Stimulated activated effector memory CD8-positive, alpha-beta T cell treated with anti-CD3 and anti-CD28 coated beads, Interleukin-12 subunit alpha, Interleukin-12 subunit beta, amount 100 ng/mL, for 72 hours (primary cell): Measurements from ENCODE around the gene LRRC3B.

ENCODE experiments used
- ATAC-seq: fragments of 150-1000 bp; cut with Tn5 transposase; 2 replicates; pipeline ENCODE4 v1.10.0; 2021
- DNase-seq, 2 donors: peaks; one replicate each; pipeline ENCODE4 v3.0.0; 2021 to 2022; ENCODE audit warnings: low spot score in 2 of 2
- H3K27ac Mint-ChIP-seq: one replicate; pipeline ENCODE4 v1.8.0; 2022; ENCODE audit warnings: mild to moderate bottlenecking, mixed read lengths
- H3K36me3 Mint-ChIP-seq: one replicate; pipeline ENCODE4 v1.8.0; 2022; ENCODE audit warnings: mild to moderate bottlenecking, mixed read lengths
- H3K4me1 Mint-ChIP-seq: one replicate; pipeline ENCODE4 v1.8.0; 2022; ENCODE audit warnings: mixed read lengths
- H3K4me3 Mint-ChIP-seq: one replicate; pipeline ENCODE4 v1.8.0; 2022; ENCODE audit warnings: mild to moderate bottlenecking, mixed read lengths
- H3K9me3 Mint-ChIP-seq: one replicate; pipeline ENCODE4 v1.8.0; 2022; ENCODE audit warnings: mixed read lengths

Gene LRRC3B

GRCh38 chr3:26653811-26654425 is 31.3 kb downstream of the LRRC3B start:
- DNase-seq (no peak), ATAC-seq (no peak)
- H3K9me3 Mint-ChIP-seq = no peaks in the 10 kb centered on the region
- no peaks in the 10 kb centered on the region for H3K36me3 Mint-ChIP-seq
- H3K4me3 Mint-ChIP-seq = no peak overlapping the region
- H3K27ac Mint-ChIP-seq = no peak overlapping the region
- H3K4me1 Mint-ChIP-seq = no peaks in the 10 kb centered on the region

DNA sequence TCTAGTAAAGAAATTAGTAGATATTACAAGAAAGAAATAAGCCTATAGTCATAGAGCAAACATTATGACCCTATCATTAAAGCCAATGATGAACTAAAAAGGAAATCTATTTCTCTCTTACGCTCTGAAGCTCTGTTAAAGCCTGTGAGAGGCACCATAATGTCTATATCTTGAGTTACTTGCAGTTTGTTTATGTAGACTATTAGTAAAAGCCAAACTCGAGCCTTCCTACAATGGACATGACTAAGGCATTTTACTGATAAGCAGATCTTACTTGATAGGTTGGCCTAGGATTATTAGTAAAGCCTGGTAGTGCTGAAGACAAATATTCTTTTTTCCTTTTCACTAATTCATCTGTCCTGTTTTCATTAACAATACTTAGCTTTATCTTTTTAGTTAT is 32.7 kb downstream of the LRRC3B start:
- Mint-ChIP-seq H3K36me3 (no peaks in the 10 kb centered on the region), H3K9me3 (no peaks in the 10 kb centered on the region), H3K27ac (no peak overlapping the region), H3K4me1 (no peaks in the 10 kb centered on the region), H3K4me3 (no peak overlapping the region)
- ATAC-seq = no peak
- DNase-seq = no peak

DNA sequence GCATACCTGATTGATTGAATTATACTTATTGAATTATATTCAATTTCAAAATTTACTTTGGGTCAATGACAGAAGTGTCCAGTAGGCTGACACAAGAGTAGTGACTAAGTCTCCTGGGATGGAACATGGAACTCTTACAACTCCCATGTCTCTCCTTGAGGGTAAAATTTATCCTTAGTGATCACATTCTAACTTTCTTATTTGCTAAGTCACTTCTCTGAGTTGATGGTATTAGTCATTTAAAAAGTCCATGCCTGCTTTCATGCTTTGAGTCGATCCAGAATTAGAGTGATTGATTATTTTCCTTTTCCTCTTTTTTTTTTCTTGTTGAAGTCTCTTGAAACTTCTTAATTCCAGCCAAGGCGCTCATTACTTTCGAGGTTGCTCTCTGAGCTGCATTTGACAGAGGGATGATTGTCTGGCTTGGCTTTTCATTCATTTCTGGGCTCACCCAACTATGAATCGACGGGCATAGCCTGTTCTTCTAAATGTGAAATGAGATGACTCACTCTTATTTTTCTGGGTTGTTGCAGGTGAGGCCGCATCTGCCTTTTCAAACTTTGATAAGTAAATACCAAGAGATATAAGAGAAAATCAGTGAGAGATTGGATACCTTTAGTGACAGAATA is 34.9 kb downstream of the LRRC3B start:
- H3K4me1 Mint-ChIP-seq = no peaks in the 10 kb centered on the region

GRCh38 chr3:26668171-26668570 is 45.6 kb downstream of the LRRC3B start:
- Mint-ChIP-seq H3K4me1 (no peaks in the 10 kb centered on the region), H3K9me3 (peaks cover 6% of the 10 kb centered on the region), H3K36me3 (no peaks in the 10 kb centered on the region), H3K27ac (no peak overlapping the region), H3K4me3 (no peak overlapping the region)
- DNase-seq = no peak
- no peak for ATAC-seq

More for the DNA sequence above, 34.9 kb downstream of the LRRC3B start:
- Mint-ChIP-seq H3K4me3 (no peak overlapping the region), H3K9me3 (no peaks in the 10 kb centered on the region), H3K36me3 (no peaks in the 10 kb centered on the region), H3K27ac (no peak overlapping the region)
- ATAC-seq = no peak
- no peak for DNase-seq

- ATAC-seq (no peak), DNase-seq (no peak)
- Mint-ChIP-seq H3K4me1 (no peaks in the 10 kb centered on the region), H3K27ac (no peak overlapping the region), H3K9me3 (peaks cover 6% of the 10 kb centered on the region), H3K4me3 (no peak overlapping the region), H3K36me3 (no peaks in the 10 kb centered on the region)
Measured at GRCh38 chr3:26668696-26669095, 46.1 kb downstream of the LRRC3B start.

- peaks cover 2% of the 10 kb centered on the region for H3K9me3 Mint-ChIP-seq
- no peak overlapping the region for H3K27ac Mint-ChIP-seq
- ATAC-seq (no peak), DNase-seq (no peak)
- H3K4me1 Mint-ChIP-seq = no peaks in the 10 kb centered on the region
- no peak overlapping the region for H3K4me3 Mint-ChIP-seq
- H3K36me3 Mint-ChIP-seq = no peaks in the 10 kb centered on the region
Measured at GRCh38 chr3:26675336-26675735, 52.8 kb downstream of the LRRC3B start.

DNA sequence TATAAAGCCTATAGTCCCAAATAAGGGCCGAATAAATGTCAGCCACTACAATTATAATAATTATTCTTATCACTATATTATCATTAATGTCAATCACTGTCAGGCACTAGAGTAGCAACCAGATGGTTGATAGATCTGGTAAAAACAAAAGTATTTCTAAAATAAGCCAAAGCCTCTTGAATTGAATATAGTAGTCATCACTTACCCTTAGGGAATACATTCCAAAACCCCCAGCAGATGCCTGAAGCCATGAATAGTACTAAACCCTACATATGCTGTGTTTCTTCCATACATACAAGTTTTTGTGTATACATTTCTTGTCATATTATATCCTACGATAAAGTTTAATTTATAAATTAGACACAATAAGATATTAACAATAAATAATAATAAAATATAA is 59.1 kb downstream of the LRRC3B start:
- ATAC-seq = no peak

DNA sequence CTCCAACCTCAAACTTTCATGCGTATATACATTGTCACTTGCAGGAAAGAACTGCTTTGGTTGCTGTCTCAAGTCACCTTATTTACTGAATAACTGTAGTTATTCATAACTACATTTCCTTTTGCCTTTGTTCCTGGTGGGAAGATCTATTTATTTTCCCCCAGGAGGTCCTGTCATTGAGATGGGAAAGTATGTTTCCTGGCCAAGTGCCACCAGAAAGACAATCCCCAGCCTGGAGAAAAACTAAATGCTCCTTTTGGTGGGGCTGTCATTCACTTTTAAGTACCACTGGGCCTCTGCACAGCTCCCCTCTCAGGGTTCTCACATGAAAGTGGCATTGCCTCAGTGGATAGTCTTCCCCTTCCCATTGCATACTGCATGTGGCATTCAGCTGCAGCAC is 59.8 kb downstream of the LRRC3B start:
- DNase-seq = no peak

More for the DNA sequence above, 59.1 kb downstream of the LRRC3B start:
- Mint-ChIP-seq H3K4me3 (no peak overlapping the region), H3K9me3 (peaks cover 7% of the 10 kb centered on the region), H3K4me1 (no peaks in the 10 kb centered on the region), H3K27ac (no peak overlapping the region), H3K36me3 (no peaks in the 10 kb centered on the region)
- DNase-seq = no peak

GRCh38 chr3:26683902-26684301 is 61.3 kb downstream of the LRRC3B start:
- H3K4me1 Mint-ChIP-seq = no peaks in the 10 kb centered on the region
- ATAC-seq (no peak), DNase-seq (no peak)
- H3K4me3 Mint-ChIP-seq = no peak overlapping the region
- H3K27ac Mint-ChIP-seq = no peak overlapping the region
- H3K9me3 Mint-ChIP-seq = peaks cover 5% of the 10 kb centered on the region
- H3K36me3 Mint-ChIP-seq = no peaks in the 10 kb centered on the region

More for the DNA sequence above, 59.8 kb downstream of the LRRC3B start:
- no peaks in the 10 kb centered on the region for H3K36me3 Mint-ChIP-seq
- H3K4me1 Mint-ChIP-seq = no peaks in the 10 kb centered on the region
- peaks cover 5% of the 10 kb centered on the region for H3K9me3 Mint-ChIP-seq
- no peak for ATAC-seq
- no peak overlapping the region for H3K27ac Mint-ChIP-seq
- H3K4me3 Mint-ChIP-seq = no peak overlapping the region

- no peak for DNase-seq
- peaks cover 11% of the 10 kb centered on the region for H3K9me3 Mint-ChIP-seq
- no peak overlapping the region for H3K27ac Mint-ChIP-seq
- H3K4me3 Mint-ChIP-seq = no peak overlapping the region
- no peaks in the 10 kb centered on the region for H3K36me3 Mint-ChIP-seq
- no peak for ATAC-seq
- H3K4me1 Mint-ChIP-seq = no peaks in the 10 kb centered on the region
Measured at GRCh38 chr3:26687466-26687865, 64.9 kb downstream of the LRRC3B start.

GRCh38 chr3:26699553-26699952 is 77.0 kb downstream of the LRRC3B start:
- Mint-ChIP-seq H3K4me3 (no peak overlapping the region), H3K36me3 (no peaks in the 10 kb centered on the region), H3K9me3 (no peaks in the 10 kb centered on the region), H3K4me1 (no peaks in the 10 kb centered on the region), H3K27ac (no peak overlapping the region)
- DNase-seq (no peak), ATAC-seq (no peak)

- Mint-ChIP-seq H3K27ac (no peak overlapping the region), H3K4me3 (no peak overlapping the region), H3K9me3 (no peaks in the 10 kb centered on the region), H3K36me3 (no peaks in the 10 kb centered on the region), H3K4me1 (no peaks in the 10 kb centered on the region)
- DNase-seq (no peak), ATAC-seq (no peak)
Measured at GRCh38 chr3:26703519-26703918, 80.9 kb downstream of the LRRC3B start.

DNA sequence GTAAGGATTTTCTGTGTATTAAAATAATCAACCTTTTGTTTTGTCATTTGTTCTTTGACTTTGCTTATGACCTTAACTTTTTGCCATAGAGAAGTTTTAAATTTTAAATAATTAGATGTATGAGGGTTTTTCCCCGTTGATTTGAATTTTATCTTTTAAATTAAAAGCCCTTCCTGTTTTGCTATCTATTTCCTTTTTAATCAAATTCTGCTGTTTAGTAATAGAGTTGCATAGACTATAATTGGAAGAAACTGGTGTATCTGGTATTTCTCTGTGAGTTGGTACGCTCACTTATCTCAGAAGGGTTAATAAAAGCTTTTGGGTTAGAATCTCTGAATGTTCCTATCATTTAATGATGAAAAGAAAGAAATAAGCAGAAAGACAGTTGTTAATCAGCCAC is 82.2 kb downstream of the LRRC3B start:
- Mint-ChIP-seq H3K4me3 (no peak overlapping the region), H3K36me3 (no peaks in the 10 kb centered on the region), H3K27ac (no peak overlapping the region), H3K9me3 (no peaks in the 10 kb centered on the region), H3K4me1 (no peaks in the 10 kb centered on the region)
- ATAC-seq (no peak), DNase-seq (no peak)

DNA sequence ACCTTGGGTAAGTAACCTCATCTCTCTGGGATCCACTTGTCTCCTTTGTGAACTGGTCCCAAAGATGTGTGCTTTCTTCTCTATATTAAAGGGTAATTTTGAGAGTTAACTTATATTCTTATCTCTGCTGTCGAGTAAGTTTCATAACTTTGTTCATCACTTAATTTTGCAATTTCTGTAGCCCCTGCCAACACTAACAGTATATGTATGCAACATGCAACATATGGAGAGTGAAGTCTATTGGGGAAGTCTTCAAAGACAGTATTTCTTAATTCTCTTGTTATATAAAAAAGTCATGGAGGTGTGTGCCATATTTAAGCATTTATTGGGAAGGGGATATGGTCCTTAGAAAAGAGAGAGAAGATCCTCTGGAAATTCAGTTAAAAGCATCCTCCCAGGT is 85.9 kb downstream of the LRRC3B start:
- Mint-ChIP-seq H3K27ac (no peak overlapping the region), H3K4me1 (no peaks in the 10 kb centered on the region), H3K4me3 (no peak overlapping the region), H3K36me3 (no peaks in the 10 kb centered on the region), H3K9me3 (no peaks in the 10 kb centered on the region)
- ATAC-seq (no peak), DNase-seq (no peak)

DNA sequence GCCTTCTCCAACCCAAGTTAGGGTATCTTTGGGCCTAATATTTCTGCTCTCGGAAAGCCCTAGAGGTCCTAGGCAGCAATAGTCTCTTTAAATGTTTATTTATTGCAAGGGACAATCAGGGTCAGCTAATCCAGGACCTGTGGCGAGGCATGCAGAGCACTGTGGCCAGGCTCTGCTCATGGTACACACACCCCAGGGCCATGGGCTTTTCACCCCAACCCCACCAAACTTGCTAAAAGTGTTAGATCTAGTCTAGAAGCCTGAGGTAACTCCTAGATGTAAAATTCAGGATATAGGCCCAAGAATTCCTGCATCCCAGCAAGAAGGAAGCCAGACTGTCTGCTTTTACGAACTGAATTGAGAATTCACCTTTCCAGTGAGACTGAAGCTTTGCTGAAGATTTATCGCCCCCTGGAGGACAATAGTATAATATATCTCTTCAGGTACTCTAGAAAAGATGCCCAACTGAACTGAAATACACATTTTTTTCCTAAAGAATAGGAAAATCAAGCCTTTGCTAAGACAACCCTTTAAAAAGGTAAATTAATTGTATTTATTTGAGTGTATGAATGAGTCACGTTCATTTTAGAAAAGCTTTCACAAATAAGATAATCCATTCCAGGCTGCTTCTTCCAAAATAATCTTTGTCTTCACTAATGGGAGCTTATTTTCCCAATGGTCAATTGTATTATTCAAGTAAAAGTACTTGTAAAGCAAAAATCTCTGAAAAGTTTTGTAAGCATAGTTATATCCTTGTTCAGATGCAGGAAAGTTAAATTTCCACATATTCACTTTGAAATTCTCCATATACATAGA is 89.8 kb downstream of the LRRC3B start:
- H3K4me3 Mint-ChIP-seq = no peak overlapping the region
- no peaks in the 10 kb centered on the region for H3K4me1 Mint-ChIP-seq
- DNase-seq (no peak), ATAC-seq (no peak)
- H3K27ac Mint-ChIP-seq = no peak overlapping the region
- H3K36me3 Mint-ChIP-seq = no peaks in the 10 kb centered on the region
- H3K9me3 Mint-ChIP-seq = peaks cover 2% of the 10 kb centered on the region

- no peaks in the 10 kb centered on the region for H3K36me3 Mint-ChIP-seq
- no peak overlapping the region for H3K4me3 Mint-ChIP-seq
- no peak for DNase-seq
- H3K9me3 Mint-ChIP-seq = peaks cover 2% of the 10 kb centered on the region
- ATAC-seq = no peak
- H3K27ac Mint-ChIP-seq = no peak overlapping the region
- no peaks in the 10 kb centered on the region for H3K4me1 Mint-ChIP-seq
Measured at GRCh38 chr3:26713091-26713490, 90.5 kb downstream of the LRRC3B start.
